GM23338 (cell line): ENCODE measurements around the gene ITGB5.

Experiments
- CREB1 ChIP-seq: fragments of 250-450 bp; sonication (Bioruptor Pico); IDR thresholded peaks from 2 replicates; pipeline ENCODE4 v1.5.0; 2020; ENCODE audit warnings: low read depth, mild to moderate bottlenecking, moderate library complexity
- CTCF ChIP-seq, 2 experiments: fragments of 200-600 bp in 1 of 2; sonication (generic) in 1 of 2; conservative IDR thresholded peaks; 2 replicates each; pipeline versions ENCODE4 v1.5.1 to v1.6.1; 2016 to 2017; ENCODE audit warnings: antibody characterized with exemption in 2 of 2, low read depth in 2 of 2, mild to moderate bottlenecking in 2 of 2, moderate library complexity in 1 of 2
- EZH2 ChIP-seq: fragments of 200-600 bp; sonication (generic); IDR thresholded peaks from one replicate; pipeline ENCODE4 v1.8.0; 2017; ENCODE audit warnings: antibody characterized with exemption, mild to moderate bottlenecking, low read depth; ENCODE audit not compliant: unreplicated experiment
- EZH2phosphoT487 ChIP-seq: fragments of 200-600 bp; sonication (generic); IDR thresholded peaks from one replicate; pipeline ENCODE4 v1.8.1; 2018; ENCODE audit warnings: antibody characterized with exemption; ENCODE audit not compliant: unreplicated experiment
- JUNB ChIP-seq: IDR thresholded peaks from one replicate; pipeline ENCODE4 v1.6.1; 2016; ENCODE audit warnings: antibody characterized with exemption; ENCODE audit not compliant: unreplicated experiment
- POLR2AphosphoS5 ChIP-seq: IDR thresholded peaks from 2 replicates; pipeline ENCODE4 v1.6.1; 2016; ENCODE audit warnings: antibody characterized with exemption, low read depth
- ZNF114 ChIP-seq: fragments of 250-450 bp; sonication (Bioruptor Pico); IDR thresholded peaks from 2 replicates; pipeline ENCODE4 v1.5.0; 2020; ENCODE audit warnings: mild to moderate bottlenecking, moderate library complexity
- TF ChIP-seq, protein P1 (sequence below): IDR thresholded peaks from one replicate; pipeline ENCODE4 v1.6.1; 2018; ENCODE audit warnings: antibody characterized with exemption; ENCODE audit not compliant: unreplicated experiment
- TF ChIP-seq, protein P2 (sequence below): fragments of 250-450 bp; sonication (Bioruptor Pico); IDR thresholded peaks from 2 replicates; pipeline ENCODE4 v1.5.0; 2020; ENCODE audit warnings: mild to moderate bottlenecking, moderate library complexity

- no peak for TF ChIP-seq CTCF (conservative IDR thresholded peaks at IDR 0.05; ENCODE audit: low read depth in 2 of 2)
- no peak for TF ChIP-seq EZH2phosphoT487
- TF ChIP-seq EZH2, result no peak
- no peak for TF ChIP-seq POLR2AphosphoS5
- TF ChIP-seq, protein P1, sequence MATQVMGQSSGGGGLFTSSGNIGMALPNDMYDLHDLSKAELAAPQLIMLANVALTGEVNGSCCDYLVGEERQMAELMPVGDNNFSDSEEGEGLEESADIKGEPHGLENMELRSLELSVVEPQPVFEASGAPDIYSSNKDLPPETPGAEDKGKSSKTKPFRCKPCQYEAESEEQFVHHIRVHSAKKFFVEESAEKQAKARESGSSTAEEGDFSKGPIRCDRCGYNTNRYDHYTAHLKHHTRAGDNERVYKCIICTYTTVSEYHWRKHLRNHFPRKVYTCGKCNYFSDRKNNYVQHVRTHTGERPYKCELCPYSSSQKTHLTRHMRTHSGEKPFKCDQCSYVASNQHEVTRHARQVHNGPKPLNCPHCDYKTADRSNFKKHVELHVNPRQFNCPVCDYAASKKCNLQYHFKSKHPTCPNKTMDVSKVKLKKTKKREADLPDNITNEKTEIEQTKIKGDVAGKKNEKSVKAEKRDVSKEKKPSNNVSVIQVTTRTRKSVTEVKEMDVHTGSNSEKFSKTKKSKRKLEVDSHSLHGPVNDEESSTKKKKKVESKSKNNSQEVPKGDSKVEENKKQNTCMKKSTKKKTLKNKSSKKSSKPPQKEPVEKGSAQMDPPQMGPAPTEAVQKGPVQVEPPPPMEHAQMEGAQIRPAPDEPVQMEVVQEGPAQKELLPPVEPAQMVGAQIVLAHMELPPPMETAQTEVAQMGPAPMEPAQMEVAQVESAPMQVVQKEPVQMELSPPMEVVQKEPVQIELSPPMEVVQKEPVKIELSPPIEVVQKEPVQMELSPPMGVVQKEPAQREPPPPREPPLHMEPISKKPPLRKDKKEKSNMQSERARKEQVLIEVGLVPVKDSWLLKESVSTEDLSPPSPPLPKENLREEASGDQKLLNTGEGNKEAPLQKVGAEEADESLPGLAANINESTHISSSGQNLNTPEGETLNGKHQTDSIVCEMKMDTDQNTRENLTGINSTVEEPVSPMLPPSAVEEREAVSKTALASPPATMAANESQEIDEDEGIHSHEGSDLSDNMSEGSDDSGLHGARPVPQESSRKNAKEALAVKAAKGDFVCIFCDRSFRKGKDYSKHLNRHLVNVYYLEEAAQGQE, result no peak
- TF ChIP-seq JUNB, result no peak
- TF ChIP-seq ZNF114 (CRISPR knock-in tag), result no peak
- TF ChIP-seq CREB1, result no peak
- TF ChIP-seq, protein P2, sequence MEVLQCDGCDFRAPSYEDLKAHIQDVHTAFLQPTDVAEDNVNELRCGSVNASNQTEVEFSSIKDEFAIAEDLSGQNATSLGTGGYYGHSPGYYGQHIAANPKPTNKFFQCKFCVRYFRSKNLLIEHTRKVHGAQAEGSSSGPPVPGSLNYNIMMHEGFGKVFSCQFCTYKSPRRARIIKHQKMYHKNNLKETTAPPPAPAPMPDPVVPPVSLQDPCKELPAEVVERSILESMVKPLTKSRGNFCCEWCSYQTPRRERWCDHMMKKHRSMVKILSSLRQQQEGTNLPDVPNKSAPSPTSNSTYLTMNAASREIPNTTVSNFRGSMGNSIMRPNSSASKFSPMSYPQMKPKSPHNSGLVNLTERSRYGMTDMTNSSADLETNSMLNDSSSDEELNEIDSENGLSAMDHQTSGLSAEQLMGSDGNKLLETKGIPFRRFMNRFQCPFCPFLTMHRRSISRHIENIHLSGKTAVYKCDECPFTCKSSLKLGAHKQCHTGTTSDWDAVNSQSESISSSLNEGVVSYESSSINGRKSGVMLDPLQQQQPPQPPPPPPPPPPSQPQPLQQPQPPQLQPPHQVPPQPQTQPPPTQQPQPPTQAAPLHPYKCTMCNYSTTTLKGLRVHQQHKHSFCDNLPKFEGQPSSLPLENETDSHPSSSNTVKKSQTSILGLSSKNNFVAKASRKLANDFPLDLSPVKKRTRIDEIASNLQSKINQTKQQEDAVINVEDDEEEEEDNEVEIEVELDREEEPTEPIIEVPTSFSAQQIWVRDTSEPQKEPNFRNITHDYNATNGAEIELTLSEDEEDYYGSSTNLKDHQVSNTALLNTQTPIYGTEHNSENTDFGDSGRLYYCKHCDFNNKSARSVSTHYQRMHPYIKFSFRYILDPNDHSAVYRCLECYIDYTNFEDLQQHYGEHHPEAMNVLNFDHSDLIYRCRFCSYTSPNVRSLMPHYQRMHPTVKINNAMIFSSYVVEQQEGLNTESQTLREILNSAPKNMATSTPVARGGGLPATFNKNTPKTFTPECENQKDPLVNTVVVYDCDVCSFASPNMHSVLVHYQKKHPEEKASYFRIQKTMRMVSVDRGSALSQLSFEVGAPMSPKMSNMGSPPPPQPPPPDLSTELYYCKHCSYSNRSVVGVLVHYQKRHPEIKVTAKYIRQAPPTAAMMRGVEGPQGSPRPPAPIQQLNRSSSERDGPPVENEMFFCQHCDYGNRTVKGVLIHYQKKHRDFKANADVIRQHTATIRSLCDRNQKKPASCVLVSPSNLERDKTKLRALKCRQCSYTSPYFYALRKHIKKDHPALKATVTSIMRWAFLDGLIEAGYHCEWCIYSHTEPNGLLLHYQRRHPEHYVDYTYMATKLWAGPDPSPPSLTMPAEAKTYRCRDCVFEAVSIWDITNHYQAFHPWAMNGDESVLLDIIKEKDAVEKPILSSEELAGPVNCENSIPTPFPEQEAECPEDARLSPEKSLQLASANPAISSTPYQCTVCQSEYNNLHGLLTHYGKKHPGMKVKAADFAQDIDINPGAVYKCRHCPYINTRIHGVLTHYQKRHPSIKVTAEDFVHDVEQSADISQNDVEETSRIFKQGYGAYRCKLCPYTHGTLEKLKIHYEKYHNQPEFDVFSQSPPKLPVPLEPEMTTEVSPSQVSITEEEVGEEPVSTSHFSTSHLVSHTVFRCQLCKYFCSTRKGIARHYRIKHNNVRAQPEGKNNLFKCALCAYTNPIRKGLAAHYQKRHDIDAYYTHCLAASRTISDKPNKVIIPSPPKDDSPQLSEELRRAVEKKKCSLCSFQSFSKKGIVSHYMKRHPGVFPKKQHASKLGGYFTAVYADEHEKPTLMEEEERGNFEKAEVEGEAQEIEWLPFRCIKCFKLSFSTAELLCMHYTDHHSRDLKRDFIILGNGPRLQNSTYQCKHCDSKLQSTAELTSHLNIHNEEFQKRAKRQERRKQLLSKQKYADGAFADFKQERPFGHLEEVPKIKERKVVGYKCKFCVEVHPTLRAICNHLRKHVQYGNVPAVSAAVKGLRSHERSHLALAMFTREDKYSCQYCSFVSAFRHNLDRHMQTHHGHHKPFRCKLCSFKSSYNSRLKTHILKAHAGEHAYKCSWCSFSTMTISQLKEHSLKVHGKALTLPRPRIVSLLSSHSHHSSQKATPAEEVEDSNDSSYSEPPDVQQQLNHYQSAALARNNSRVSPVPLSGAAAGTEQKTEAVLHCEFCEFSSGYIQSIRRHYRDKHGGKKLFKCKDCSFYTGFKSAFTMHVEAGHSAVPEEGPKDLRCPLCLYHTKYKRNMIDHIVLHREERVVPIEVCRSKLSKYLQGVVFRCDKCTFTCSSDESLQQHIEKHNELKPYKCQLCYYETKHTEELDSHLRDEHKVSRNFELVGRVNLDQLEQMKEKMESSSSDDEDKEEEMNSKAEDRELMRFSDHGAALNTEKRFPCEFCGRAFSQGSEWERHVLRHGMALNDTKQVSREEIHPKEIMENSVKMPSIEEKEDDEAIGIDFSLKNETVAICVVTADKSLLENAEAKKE (CRISPR knock-in tag), result no peak
Observed at GRCh38 chr3:124776856-124777255, 110.3 kb downstream of the ITGB5 start.
